Measurements from ENCODE around the gene MCOLN2. TPM values are rescaled to one million over a fixed set of nuclear protein-coding genes. Genes with fewer than 3 reads are reported as not detected.
A peak's percentile ranks its signal among the peaks of the same experiment; 100 is the strongest.

MCOLN2 gene
- total RNA-seq, 1 experiment from 2014 or later: 3.8 TPM

DNA sequence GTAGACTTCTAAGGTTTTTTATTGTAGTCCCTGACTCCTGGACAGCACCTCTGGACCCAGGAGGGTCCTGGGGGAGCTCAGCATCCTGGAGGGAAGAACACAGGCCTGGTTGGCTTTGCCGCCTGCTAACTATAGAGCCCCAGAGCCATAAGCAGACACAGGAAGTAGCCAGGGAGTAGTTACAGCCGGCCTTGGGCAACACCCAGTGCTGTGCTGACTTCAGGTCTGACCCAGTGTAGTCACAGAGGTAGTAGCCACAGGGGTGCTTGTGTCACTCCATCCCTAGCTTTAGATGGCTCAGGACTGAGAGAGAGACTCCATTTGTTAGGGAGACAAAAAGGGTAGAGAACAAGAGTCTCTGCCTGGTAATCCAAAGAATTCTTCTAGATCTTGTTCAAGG lies 21.9 kb downstream of the MCOLN2 start:
- Mint-ChIP-seq H3K36me3 (no peaks in the 10 kb centered on the region), H3K27me3 (ENCODE audit: low read depth) (peaks cover 3% of the 10 kb centered on the region; the same call in 1 of the 2 replicates), H3K27ac (no peak overlapping the region), H3K9me3 (no peaks in the 10 kb centered on the region), H3K4me1 (peaks cover 5% of the 10 kb centered on the region; the same call in 1 of the 2 replicates), H3K4me3 (no peak overlapping the region)
- TF ChIP-seq E2F1 (CRISPR knock-in tag; IDR thresholded peaks at IDR 0.05): no peak
- TF ChIP-seq, protein P1, sequence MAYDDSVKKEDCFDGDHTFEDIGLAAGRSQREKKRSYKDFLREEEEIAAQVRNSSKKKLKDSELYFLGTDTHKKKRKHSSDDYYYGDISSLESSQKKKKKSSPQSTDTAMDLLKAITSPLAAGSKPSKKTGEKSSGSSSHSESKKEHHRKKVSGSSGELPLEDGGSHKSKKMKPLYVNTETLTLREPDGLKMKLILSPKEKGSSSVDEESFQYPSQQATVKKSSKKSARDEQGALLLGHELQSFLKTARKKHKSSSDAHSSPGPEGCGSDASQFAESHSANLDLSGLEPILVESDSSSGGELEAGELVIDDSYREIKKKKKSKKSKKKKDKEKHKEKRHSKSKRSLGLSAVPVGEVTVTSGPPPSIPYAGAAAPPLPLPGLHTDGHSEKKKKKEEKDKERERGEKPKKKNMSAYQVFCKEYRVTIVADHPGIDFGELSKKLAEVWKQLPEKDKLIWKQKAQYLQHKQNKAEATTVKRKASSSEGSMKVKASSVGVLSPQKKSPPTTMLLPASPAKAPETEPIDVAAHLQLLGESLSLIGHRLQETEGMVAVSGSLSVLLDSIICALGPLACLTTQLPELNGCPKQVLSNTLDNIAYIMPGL (CRISPR knock-in tag; IDR thresholded peaks at IDR 0.05): no peak
- TF ChIP-seq ESRRA (CRISPR knock-in tag; IDR thresholded peaks at IDR 0.05; ENCODE audit: borderline replicate concordance): no peak
- TF ChIP-seq, protein P2, sequence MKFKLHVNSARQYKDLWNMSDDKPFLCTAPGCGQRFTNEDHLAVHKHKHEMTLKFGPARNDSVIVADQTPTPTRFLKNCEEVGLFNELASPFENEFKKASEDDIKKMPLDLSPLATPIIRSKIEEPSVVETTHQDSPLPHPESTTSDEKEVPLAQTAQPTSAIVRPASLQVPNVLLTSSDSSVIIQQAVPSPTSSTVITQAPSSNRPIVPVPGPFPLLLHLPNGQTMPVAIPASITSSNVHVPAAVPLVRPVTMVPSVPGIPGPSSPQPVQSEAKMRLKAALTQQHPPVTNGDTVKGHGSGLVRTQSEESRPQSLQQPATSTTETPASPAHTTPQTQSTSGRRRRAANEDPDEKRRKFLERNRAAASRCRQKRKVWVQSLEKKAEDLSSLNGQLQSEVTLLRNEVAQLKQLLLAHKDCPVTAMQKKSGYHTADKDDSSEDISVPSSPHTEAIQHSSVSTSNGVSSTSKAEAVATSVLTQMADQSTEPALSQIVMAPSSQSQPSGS (CRISPR knock-in tag; IDR thresholded peaks at IDR 0.05; ENCODE audit: borderline replicate concordance, low read depth): no peak
- TF ChIP-seq, protein P3, sequence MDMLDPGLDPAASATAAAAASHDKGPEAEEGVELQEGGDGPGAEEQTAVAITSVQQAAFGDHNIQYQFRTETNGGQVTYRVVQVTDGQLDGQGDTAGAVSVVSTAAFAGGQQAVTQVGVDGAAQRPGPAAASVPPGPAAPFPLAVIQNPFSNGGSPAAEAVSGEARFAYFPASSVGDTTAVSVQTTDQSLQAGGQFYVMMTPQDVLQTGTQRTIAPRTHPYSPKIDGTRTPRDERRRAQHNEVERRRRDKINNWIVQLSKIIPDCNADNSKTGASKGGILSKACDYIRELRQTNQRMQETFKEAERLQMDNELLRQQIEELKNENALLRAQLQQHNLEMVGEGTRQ (CRISPR knock-in tag; IDR thresholded peaks at IDR 0.05): no peak
- TF ChIP-seq, protein P4, sequence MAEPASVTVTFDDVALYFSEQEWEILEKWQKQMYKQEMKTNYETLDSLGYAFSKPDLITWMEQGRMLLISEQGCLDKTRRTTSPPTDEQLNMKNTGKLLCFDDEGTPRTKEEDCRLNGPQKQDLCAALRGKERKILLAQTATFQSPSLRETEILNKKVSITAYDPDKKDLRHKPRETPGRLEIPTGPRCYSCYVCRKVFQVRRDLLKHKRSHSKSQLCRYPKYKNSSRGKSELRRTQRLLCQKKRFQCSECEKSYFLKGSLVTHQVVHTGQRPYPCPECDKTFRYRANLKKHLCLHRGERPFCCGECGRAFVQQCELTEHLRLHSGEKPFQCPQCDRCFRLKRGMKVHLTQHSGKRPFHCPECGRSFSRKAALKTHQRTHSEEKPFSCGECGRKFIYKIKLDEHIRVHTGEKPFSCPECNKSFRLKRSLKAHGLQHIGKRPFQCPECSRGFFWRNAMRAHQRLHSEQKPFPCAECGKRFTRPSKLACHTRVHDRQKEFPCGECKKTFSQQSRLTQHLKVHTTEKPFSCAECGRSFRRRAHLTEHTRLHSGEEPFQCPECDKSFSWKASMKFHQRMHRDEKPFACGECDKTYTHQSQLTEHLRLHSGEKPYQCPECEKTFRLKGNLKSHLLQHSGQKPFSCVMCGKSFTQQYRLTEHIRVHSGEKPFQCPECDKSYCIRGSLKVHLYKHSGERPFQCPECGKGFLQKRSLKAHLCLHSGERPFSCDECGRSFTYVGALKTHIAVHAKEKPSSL (CRISPR knock-in tag; conservative IDR thresholded peaks at IDR 0.05): no peak
- TF ChIP-seq ZNF317 (CRISPR knock-in tag; IDR thresholded peaks at IDR 0.05; ENCODE audit: borderline replicate concordance, low read depth): no peak
- TF ChIP-seq MYBL2 (CRISPR knock-in tag; IDR thresholded peaks at IDR 0.05): no peak
- no peak for TF ChIP-seq NR2C2 (CRISPR knock-in tag; IDR thresholded peaks at IDR 0.05)
- TF ChIP-seq, protein P5, sequence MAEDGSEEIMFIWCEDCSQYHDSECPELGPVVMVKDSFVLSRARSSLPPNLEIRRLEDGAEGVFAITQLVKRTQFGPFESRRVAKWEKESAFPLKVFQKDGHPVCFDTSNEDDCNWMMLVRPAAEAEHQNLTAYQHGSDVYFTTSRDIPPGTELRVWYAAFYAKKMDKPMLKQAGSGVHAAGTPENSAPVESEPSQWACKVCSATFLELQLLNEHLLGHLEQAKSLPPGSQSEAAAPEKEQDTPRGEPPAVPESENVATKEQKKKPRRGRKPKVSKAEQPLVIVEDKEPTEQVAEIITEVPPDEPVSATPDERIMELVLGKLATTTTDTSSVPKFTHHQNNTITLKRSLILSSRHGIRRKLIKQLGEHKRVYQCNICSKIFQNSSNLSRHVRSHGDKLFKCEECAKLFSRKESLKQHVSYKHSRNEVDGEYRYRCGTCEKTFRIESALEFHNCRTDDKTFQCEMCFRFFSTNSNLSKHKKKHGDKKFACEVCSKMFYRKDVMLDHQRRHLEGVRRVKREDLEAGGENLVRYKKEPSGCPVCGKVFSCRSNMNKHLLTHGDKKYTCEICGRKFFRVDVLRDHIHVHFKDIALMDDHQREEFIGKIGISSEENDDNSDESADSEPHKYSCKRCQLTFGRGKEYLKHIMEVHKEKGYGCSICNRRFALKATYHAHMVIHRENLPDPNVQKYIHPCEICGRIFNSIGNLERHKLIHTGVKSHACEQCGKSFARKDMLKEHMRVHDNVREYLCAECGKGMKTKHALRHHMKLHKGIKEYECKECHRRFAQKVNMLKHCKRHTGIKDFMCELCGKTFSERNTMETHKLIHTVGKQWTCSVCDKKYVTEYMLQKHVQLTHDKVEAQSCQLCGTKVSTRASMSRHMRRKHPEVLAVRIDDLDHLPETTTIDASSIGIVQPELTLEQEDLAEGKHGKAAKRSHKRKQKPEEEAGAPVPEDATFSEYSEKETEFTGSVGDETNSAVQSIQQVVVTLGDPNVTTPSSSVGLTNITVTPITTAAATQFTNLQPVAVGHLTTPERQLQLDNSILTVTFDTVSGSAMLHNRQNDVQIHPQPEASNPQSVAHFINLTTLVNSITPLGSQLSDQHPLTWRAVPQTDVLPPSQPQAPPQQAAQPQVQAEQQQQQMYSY (CRISPR knock-in tag; IDR thresholded peaks at IDR 0.05): no peak
- no peak for DNase-seq (ENCODE audit: low spot score)
- CTCF ChIA-PET: no interaction called here
- no peak for ATAC-seq
- POLR2A ChIA-PET: no interaction called here

DNA sequence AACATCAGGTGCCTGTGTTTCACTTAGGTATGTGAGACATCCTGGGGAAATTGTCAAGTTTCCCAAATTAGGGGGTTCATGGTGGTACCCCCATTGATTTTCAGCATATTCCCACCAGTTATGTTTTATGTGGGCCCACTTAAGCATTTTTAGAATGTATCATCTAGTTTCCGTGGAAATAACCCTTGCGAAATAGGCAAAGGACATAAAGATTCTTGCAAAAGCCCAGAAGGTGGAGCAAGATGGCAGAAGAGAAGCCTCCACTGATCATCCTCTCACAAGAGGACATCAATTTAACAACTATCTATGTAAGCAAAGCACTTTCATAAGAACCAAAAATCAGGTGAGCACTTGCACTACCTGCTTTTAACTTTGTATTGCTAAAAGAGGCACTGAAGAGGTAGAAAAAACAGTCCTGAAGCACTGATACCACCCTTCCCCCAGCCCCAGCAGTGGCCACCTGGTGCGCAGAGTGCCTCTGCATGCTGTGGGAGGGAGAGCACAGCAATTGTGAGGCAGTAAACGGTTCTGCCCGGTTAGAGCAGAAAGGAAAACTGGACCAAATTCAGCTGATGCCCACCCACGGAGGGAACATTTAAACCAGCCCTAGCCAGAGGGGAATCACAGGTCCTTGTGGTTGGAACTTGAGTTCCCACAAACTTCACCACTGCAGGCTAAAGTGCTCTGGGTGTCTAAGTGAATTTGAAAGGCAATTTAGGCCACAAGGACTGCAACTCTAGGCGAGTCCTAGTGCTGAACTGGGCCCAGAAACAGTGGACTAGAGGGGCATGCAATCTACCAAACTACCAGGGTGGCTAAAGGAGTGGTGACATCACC lies 23.2 kb downstream of the MCOLN2 start:
- no peak overlapping the region for H3K27ac Mint-ChIP-seq
- ChIA-PET POLR2A (no interaction called here), CTCF (interaction anchor here (2.2 kb wide), 1 partner anchor 29 kb away, joined by 12 read pairs; no protein-coding TSS in a partner anchor)
- no peaks in the 10 kb centered on the region for H3K9me3 Mint-ChIP-seq
- H3K36me3 Mint-ChIP-seq: no peaks in the 10 kb centered on the region
- peaks cover 3% of the 10 kb centered on the region; the same call in 1 of the 2 replicates for H3K27me3 Mint-ChIP-seq (ENCODE audit: low read depth)
- peaks cover 5% of the 10 kb centered on the region; the same call in 1 of the 2 replicates for H3K4me1 Mint-ChIP-seq
- DNase-seq (ENCODE audit: low spot score) (peak; percentile 21), ATAC-seq (peak; percentile 67)
- no peak overlapping the region for H3K4me3 Mint-ChIP-seq
- TF ChIP-seq, protein P1 (CRISPR knock-in tag; IDR thresholded peaks at IDR 0.05): no peak
- TF ChIP-seq SMAD3 (CRISPR knock-in tag; IDR thresholded peaks at IDR 0.05; ENCODE audit: borderline replicate concordance) (no peak), CBFB (CRISPR knock-in tag; IDR thresholded peaks at IDR 0.05; ENCODE audit: low read depth) (no peak), PRRX2 (CRISPR knock-in tag; IDR thresholded peaks at IDR 0.05) (no peak), ZNF423 (CRISPR knock-in tag; IDR thresholded peaks at IDR 0.05) (no peak), ZNF232 (CRISPR knock-in tag; IDR thresholded peaks at IDR 0.05) (no peak)
- TF ChIP-seq, protein P6, sequence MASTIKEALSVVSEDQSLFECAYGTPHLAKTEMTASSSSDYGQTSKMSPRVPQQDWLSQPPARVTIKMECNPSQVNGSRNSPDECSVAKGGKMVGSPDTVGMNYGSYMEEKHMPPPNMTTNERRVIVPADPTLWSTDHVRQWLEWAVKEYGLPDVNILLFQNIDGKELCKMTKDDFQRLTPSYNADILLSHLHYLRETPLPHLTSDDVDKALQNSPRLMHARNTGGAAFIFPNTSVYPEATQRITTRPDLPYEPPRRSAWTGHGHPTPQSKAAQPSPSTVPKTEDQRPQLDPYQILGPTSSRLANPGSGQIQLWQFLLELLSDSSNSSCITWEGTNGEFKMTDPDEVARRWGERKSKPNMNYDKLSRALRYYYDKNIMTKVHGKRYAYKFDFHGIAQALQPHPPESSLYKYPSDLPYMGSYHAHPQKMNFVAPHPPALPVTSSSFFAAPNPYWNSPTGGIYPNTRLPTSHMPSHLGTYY (CRISPR knock-in tag; IDR thresholded peaks at IDR 0.05): no peak
